Globus pallidus (tissue), 1 donor: Measurements from ENCODE around the gene C3orf85.

ENCODE experiments used
- DNase-seq: peaks from one replicate; pipeline ENCODE4 v3.0.0-alpha.2; 2015; ENCODE audit warnings: low spot score

The C3orf85 gene

DNA sequence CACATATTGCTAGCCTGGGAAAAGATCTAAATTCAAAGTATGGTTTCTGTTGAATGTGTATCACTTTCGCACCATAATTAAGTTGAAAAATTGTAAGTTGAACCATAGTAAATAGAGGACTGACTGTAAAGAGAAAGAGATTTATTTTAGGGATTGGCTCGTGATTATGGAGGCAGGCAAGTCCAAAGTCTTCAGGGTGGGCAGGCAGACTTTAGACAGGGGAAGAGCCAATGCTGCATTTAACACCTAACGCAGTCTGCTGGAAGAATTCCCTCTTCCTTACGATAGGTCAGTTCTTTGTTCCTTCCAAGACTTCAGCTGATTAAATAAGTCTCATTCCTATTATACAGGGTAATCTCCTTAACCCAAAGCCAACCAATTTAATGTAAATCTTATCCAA, 15.8 kb downstream of the C3orf85 start:
- no peak for DNase-seq

DNA sequence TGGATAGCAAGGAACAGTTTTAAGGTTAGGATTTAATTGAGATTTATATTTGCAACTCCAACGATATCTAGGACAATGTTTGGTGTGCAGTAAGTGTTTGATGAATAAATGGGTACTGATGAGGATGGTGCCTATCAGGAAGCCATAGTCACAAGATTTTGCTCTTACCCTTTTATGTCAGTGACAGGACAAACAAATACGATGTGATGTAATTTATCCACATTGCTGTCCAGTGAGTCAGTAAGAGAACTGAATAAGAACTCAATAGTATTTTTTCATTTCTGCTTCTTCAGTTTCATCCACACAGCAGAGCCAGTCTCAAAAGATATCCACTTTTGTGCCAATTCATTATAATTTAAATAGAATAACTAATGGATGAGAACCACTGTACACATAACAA, 18.5 kb downstream of the C3orf85 start:
- DNase-seq: no peak

DNA sequence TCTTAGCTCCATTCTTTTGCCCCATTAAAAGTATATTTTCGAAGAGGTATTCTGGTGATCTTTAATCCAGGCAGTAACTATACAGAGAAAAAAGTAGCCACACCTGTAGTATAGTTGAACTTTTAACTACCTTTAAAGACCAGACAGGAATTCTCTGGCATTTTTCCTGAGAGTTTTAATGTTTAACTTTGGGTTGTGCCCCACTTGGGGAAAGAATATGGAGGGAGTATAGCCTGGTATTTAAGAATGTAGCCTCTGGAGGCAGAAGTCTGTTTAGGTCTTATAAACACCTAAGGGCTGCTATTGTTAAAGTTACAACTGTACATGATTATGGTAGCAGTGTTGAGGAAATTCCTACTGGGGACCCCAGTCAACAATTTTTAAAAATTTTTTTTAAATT, 19.3 kb downstream of the C3orf85 start:
- no peak for DNase-seq

DNA sequence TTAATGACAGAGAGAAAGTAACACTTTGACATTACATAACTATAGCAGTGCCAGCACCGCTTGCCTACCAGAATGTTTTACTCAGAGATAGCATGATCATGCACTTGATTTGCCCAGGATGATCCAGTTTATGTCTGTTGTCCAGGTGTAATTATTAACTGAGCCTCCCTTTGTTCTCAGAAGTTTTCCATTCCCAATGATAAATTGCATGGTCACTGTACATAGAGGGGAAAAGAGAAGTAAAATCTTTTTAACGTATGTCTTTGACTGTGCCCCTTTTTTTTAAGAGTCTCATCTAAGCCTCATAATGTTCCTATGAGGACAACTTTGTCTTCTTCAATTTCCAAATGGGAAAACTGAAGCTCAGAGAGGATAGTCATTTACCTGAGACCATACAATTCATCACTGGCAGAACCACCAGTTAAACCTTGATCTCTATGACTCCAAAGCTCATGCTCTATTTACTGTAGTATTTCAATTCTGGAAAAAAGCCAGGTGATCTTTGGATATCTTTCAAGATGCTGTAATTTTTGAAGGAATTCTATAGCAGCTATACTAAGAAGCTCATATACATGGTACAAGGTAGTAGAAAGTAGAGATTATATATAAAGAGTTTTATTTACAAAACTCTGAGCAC, 25.1 kb downstream of the C3orf85 start:
- no peak for DNase-seq

DNA sequence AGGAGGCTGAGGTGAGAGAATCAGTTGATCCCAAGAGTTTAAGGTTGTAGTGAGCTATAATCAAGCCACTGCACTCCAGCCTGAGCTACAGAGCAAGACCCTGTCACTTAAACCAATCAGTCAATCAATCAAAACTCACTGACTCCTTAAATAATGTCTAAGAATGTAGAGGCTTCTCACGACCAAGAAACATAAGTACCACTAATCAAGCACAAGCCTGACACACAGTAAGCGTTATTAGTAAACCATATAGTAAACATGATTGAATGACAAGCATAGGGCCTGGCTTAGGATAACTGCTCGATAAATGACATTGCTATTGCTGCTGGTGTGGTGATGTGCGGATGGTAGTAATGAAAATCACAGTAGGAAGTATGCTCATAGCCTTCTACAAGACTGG, 29.4 kb downstream of the C3orf85 start:
- no peak for DNase-seq

DNA sequence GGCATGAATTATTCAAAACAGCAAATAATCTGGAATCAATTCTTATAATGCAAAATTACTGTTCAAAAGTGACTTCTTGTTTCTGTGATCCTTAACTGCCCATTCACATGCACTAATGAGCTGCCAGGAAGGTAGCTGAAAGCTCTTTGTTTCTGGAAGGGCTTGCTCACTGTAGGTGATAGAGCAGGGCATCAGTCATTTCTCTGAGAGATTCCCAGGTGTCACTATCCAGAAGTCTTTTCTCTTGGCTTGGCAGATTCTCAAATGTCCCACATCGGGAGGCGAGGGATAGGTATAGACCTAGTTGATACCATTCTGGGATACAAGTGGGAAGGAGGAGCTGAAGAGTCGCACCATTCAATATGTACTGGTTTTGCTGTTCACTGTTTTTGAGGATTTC, 35.0 kb downstream of the C3orf85 start:
- no peak for DNase-seq

DNA sequence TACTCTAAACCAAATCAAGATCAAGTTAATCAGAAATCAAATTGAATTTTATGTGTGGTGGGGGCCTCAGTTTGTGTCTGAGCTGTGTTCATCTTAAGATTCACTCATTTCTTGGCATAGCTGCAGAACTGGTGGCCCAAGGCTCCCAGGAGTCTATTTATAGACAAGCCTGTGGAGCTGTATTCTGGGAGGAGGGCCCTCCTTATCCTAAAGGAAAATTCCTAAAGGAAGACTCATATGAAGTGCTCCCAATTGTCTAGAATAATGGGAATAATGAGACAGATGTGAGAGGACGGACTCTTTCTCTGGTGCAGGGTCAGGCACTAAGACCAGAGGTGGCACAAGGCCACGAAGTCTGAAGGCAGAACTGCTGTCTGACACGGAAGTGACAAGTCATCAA, 38.9 kb downstream of the C3orf85 start:
- no peak for DNase-seq

DNA sequence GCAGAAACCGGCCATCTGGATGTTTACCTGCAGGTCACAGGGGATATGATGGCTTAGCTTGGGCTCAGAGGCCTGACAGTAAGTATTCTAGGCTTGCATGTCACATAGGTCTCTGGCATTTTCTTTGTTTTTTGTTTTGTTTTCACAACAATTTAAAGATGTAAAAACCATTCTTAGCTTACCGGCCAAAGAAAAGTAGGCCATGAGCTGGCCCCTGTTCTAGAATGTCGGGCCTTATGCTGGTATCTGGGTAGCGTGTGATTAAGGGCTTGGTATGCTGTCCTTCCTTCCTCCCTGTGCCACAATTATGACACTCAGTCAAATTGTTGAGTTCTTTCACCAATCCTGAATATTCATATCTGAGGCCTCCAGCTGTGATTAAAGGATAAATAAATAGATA, 40.2 kb downstream of the C3orf85 start:
- DNase-seq: no peak

DNA sequence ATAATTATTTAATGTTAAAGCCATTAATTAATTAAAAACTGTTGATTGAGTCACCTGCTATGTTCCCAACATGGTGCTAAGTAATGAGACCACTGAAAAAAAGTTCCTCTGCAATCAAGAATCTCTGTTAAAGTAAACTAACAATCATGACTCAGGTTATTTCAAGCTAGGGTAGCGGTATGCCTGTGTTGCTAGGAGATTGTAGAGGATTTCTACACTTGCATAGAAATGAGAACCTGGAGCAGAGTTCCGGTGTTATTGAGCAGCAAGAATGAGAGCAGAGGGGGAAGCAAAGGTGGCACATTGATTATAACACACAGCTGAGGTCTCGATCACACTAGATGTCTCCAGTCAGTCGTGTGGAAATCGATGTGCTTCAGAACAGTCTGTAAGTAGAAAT, 41.4 kb downstream of the C3orf85 start:
- no peak for DNase-seq

DNA sequence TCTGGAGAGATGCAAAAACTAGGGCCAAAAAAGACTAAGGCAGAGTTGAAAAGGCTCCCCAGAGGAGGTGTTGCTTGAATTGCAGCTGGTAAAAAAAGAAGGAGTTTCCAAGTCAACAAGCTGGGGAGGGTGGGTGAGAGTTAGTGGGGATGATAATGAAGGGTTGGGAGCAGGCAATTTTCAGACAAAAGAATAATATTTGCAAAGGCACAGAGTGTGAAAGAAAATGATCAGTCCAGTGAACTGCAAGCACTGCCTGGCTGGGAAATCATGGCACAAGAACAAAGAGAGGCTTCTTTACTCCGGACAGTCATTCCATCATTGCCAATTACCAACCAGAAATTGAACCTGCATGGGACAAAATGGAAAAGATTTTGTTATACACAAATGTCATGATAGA, 42.2 kb downstream of the C3orf85 start:
- no peak for DNase-seq

DNA sequence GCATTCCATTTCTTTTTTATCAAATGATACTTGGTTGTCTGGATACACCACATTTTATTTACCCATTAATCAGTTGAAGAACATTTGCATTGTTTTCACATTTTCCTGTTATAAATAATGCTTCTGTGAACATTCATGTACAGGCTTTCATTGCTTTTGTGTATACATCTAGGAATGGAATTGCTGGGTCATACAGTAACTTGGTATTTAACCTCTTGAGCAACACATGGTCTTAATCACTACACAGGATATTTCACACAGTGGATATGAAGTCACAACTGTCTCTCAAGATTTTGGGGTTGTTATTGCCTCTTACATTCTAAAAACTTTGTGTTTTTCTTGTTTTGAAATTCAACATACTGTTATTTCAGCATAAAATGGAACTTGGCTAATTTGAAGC, 48.2 kb downstream of the C3orf85 start:
- no peak for DNase-seq

DNA sequence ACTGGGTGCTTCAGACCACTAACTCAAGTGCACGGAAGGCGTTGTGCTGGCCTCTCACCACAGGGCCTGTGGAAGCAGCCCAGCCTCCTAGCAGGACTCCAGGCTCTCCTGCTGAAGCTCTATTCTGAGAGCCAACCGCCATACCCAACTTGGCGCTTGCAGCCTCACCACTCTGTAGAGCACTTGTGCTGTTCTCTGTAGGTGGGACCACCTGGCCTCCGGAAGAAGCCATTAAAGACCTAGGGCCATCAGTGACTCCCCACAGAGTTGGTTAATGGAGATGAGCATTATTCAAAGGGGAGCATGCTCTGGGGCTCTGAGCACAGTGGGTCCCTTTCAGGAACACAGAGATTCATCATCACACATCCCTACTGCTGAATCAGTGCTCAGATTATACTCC, 50.9 kb downstream of the C3orf85 start:
- DNase-seq: no peak

DNA sequence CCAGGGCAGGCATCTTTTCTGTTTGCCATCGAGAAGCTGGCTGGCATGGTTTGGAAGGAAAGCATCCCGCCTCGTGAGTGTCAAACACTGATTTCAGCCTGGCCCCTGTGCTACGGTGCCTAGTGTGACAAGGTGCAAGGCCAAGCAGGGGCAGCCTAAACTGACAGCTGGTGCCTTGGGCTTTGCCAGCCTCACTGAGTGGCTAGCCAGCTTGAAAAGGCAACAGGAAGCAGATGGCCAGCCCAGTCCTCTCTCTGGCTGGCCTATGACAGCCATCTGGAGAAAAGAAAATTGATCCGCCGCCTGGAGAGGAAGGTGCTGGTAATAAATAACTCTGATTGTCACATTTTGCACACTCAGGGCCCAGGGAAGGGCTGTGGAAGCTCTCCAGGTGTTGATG, 52.2 kb downstream of the C3orf85 start:
- DNase-seq: no peak

DNA sequence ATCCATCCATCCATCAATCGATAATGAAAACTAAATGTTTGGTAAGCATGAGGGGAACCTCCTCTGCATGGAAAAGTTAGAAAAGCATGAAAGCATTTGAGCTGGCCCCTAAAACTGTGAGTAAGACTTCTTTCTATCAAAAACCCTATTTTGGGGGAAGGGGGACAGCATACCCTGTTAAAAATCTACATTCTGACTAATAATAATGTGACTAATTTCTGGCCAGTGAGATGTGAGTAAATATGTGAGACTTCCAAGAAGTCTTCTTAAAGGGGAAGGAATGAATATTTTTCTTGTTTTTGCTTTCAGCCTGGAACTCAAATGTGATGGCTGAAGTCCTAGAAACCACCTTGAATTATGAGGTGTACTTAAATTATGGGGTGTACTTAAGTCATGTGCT, 54.9 kb downstream of the C3orf85 start:
- no peak for DNase-seq

DNA sequence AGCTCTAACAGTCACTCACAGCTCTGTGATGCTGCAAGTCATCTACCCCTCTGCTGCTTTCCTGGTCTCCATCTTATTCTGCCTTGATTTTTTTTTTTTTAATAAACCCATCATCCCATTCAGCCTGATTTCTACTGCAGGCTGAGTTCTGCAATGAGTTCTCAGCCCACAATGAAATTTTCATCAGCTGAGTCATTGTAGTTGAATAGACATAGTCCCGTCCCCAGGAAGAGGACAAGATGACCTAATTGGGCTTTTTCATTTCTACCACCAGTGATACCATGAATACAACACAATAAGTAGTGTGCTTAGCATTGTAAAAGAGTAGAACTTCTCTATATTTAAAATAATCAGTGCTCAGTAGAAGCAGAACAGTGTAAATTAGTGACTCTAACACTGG, 59.3 kb downstream of the C3orf85 start:
- DNase-seq: no peak
